Lower lobe of right lung (tissue), 2 donors: ENCODE data around the gene RNF144B. TPM values are rescaled to one million over a fixed set of nuclear protein-coding genes. Genes with fewer than 3 reads are reported as not detected.

Experiments used
- ATAC-seq, 2 donors: fragments of 200-7000 bp; cut with Tn5 transposase; one replicate each; pipeline ENCODE4 v1.9.1; 2020 to 2022; ENCODE audit warnings: mild to moderate bottlenecking in 2 of 2, moderate library complexity in 2 of 2
- DNase-seq: peaks from one replicate; pipeline ENCODE4 v3.0.0-alpha.2; 2020
- H3K27ac ChIP-seq: fragments of 200-600 bp; one replicate; pipeline ENCODE4 v1.8.0; 2022
- H3K27me3 ChIP-seq: fragments of 200-600 bp; one replicate; pipeline ENCODE4 v1.8.0; 2022; ENCODE audit warnings: low read depth
- H3K36me3 ChIP-seq: fragments of 200-600 bp; one replicate; pipeline ENCODE4 v1.8.0; 2022; ENCODE audit warnings: mild to moderate bottlenecking
- H3K4me1 ChIP-seq: fragments of 200-600 bp; one replicate; pipeline ENCODE4 v1.8.0; 2022
- H3K4me3 ChIP-seq: fragments of 200-600 bp; one replicate; pipeline ENCODE4 v1.8.0; 2022; ENCODE audit warnings: mild to moderate bottlenecking
- H3K9me3 ChIP-seq: fragments of 200-600 bp; one replicate; pipeline ENCODE4 v1.8.0; 2022
- CTCF ChIP-seq: fragments of 200-600 bp; IDR thresholded peaks from one replicate; pipeline ENCODE4 v1.8.0; 2022; ENCODE audit warnings: antibody characterized with exemption, mild to moderate bottlenecking
- intact Hi-C: fragments of 100-400 bp; cut with DNase I; formaldehyde crosslinking; loops from one replicate; pipeline ENCODE4 v1.11.0; 2022
- total RNA-seq: library from RNA; stranded (reverse); fragmentation: NEBNext Ultra II Directional; extraction: Animal tissue kit (Norgen Biotek cat#: 25700); gene quantifications from one replicate; pipeline ENCODE4 v1.2.1, GENCODE V29; 2021
- donor health status: DM: no; HTN: yes; CAD: no; lungs with severe emphysema.

The RNF144B gene
- total RNA-seq, 1 donor from 2014 or later = 109 TPM

- DNase-seq = no peak
- ATAC-seq = no peak
- Histone ChIP-seq H3K27ac (no peak overlapping the region), H3K9me3 (no peaks in the 10 kb centered on the region), H3K27me3 (no peaks in the 10 kb centered on the region), H3K36me3 (no peaks in the 10 kb centered on the region), H3K4me1 (peaks cover 5% of the 10 kb centered on the region), H3K4me3 (no peak overlapping the region)
- intact Hi-C loops = no loop called here
- TF ChIP-seq CTCF = no peak
Observed at GRCh38 chr6:18347021-18347577, 40.1 kb upstream of the RNF144B start.

GRCh38 chr6:18347866-18348265, 39.3 kb upstream of the RNF144B start:
- H3K36me3 ChIP-seq = no peaks in the 10 kb centered on the region
- ATAC-seq (no peak), DNase-seq (no peak)
- no peak for TF ChIP-seq CTCF
- intact Hi-C loops = no loop called here
- H3K4me3 ChIP-seq = no peak overlapping the region
- H3K27me3 ChIP-seq = no peaks in the 10 kb centered on the region
- no peaks in the 10 kb centered on the region for H3K9me3 ChIP-seq
- H3K27ac ChIP-seq = no peak overlapping the region
- peaks cover 5% of the 10 kb centered on the region for H3K4me1 ChIP-seq

DNA sequence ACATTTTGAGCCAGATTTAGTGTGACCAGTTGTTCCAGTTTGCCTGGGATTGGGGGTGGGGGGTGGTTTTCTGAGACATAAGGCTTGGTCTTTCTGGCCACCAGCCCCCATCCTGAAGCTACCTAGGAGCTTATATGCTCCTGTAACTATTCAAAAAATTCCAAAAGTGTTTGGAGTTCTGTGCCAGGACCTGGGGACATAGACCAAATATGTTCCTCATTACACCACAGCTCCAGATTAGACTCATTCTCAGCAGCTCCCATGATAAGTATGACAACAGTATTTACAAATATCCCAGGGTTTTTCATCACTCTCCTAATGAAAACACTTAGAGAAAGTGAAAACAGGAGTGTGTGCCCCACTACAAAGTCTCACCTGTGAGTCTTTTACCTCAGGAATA, 37.8 kb upstream of the RNF144B start:
- Histone ChIP-seq H3K4me1 (peaks cover 5% of the 10 kb centered on the region), H3K36me3 (no peaks in the 10 kb centered on the region), H3K4me3 (no peak overlapping the region), H3K9me3 (no peaks in the 10 kb centered on the region), H3K27me3 (no peaks in the 10 kb centered on the region), H3K27ac (no peak overlapping the region)
- DNase-seq (no peak), ATAC-seq (peak in 1 of 2 donors; percentile 64)
- intact Hi-C loops = no loop called here
- no peak for TF ChIP-seq CTCF

DNA sequence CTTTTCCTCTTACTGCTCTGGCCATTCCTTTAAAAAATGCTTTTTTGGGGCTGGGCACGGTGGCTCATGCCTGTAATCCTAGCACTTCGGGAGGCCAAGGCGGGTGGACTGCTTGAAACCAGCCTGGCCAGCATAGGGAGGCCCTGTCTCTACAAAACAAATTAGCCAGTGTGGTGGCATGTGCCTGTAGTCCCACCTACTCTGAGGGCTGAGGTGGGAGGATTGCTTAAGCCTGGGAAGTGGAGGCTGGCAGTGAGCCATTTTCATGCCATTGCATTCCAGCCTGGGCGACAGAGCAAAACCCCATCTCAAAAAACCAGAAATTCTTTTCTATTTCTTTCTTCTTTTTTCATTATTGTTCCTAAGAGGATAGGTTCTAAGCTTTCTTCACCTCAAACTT, 36.9 kb upstream of the RNF144B start:
- Histone ChIP-seq H3K27ac (no peak overlapping the region), H3K4me1 (peaks cover 5% of the 10 kb centered on the region), H3K9me3 (no peaks in the 10 kb centered on the region), H3K27me3 (no peaks in the 10 kb centered on the region), H3K4me3 (no peak overlapping the region), H3K36me3 (no peaks in the 10 kb centered on the region)
- ATAC-seq (peak; percentile 75 to 77), DNase-seq (peak; percentile 54)
- no peak for TF ChIP-seq CTCF
- intact Hi-C loops = no loop called here

DNA sequence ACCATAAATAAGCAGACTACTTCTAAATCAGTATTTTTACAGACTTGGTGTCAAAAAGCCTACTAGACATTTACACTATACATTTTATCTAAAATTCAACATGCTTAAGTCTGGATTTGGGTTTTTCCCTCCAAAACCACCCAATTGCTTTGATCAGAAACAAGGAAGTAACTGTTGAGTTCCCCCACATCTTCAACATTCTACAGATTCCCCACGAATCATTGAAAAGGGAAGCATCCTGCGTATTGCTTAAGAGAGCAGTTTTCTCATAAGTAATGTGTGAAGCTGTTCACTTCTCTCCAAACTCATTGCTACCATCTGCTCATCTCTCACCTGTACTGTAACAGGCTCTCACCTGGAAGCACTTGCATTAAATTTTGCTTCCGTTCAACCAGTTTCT, 36.4 kb upstream of the RNF144B start:
- Histone ChIP-seq H3K27ac (no peak overlapping the region), H3K4me1 (peaks cover 5% of the 10 kb centered on the region), H3K9me3 (no peaks in the 10 kb centered on the region), H3K27me3 (no peaks in the 10 kb centered on the region), H3K36me3 (no peaks in the 10 kb centered on the region), H3K4me3 (no peak overlapping the region)
- ATAC-seq = peak in 1 of 2 donors; percentile 50
- intact Hi-C loops = no loop called here
- no peak for DNase-seq
- no peak for TF ChIP-seq CTCF

GRCh38 chr6:18352001-18352400, 35.1 kb upstream of the RNF144B start:
- intact Hi-C loops = no loop called here
- ATAC-seq (no peak), DNase-seq (no peak)
- TF ChIP-seq CTCF = no peak
- Histone ChIP-seq H3K27ac (no peak overlapping the region), H3K4me1 (peaks cover 5% of the 10 kb centered on the region), H3K4me3 (no peak overlapping the region), H3K27me3 (no peaks in the 10 kb centered on the region), H3K36me3 (no peaks in the 10 kb centered on the region), H3K9me3 (no peaks in the 10 kb centered on the region)
